ENCODE data around the gene DLGAP1. TPM values are rescaled to one million over a fixed set of nuclear protein-coding genes. Genes with fewer than 3 reads are reported as not detected.

Gene DLGAP1
- total and polyA plus RNA-seq, 10 of the 15 experiments (the other 5 are each of a cell fraction or from before 2014, with no cell fraction given) = 0.23 to 27.6 (median 1.9) TPM

DNA sequence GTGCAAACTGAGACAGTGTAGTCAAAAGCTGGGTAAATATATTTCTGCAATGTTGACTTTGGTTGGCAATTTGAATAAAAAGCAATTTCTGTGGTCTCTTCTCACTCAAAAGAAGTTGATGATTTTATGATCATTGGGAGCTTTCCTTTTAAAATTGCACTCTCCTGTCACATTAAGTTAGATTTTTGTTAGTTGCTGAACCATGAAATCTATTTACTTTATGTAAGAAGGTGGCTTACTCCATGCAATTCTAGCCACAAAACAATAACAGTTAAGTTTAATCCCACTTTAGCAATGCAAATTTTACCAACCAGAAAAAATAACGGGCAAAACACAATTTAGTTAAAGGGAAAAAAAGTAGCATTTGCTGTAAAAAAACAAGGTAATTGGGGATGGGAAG is 48.3 kb downstream of the DLGAP1 start (continued):
- TF ChIP-seq SMARCA5 (IDR thresholded peaks at IDR 0.05) (no peak), EP300 (IDR thresholded peaks at IDR 0.05; ENCODE audit: borderline replicate concordance in 1 of 2, control insufficient read depth in 1 of 2, low read depth in 2 of 2, low read length in 2 of 2) (no peak), MEF2B (IDR thresholded peaks at IDR 0.05; ENCODE audit: partially characterized antibody, poor library complexity, severe bottlenecking) (no peak), POLR2AphosphoS5 (IDR thresholded peaks at IDR 0.05; ENCODE audit: low read length) (no peak), JUND (IDR thresholded peaks at IDR 0.05; ENCODE audit: low read depth, low read length) (no peak), STAT1 (conservative IDR thresholded peaks at IDR 0.05) (no peak)
- TF ChIP-seq, protein P1, sequence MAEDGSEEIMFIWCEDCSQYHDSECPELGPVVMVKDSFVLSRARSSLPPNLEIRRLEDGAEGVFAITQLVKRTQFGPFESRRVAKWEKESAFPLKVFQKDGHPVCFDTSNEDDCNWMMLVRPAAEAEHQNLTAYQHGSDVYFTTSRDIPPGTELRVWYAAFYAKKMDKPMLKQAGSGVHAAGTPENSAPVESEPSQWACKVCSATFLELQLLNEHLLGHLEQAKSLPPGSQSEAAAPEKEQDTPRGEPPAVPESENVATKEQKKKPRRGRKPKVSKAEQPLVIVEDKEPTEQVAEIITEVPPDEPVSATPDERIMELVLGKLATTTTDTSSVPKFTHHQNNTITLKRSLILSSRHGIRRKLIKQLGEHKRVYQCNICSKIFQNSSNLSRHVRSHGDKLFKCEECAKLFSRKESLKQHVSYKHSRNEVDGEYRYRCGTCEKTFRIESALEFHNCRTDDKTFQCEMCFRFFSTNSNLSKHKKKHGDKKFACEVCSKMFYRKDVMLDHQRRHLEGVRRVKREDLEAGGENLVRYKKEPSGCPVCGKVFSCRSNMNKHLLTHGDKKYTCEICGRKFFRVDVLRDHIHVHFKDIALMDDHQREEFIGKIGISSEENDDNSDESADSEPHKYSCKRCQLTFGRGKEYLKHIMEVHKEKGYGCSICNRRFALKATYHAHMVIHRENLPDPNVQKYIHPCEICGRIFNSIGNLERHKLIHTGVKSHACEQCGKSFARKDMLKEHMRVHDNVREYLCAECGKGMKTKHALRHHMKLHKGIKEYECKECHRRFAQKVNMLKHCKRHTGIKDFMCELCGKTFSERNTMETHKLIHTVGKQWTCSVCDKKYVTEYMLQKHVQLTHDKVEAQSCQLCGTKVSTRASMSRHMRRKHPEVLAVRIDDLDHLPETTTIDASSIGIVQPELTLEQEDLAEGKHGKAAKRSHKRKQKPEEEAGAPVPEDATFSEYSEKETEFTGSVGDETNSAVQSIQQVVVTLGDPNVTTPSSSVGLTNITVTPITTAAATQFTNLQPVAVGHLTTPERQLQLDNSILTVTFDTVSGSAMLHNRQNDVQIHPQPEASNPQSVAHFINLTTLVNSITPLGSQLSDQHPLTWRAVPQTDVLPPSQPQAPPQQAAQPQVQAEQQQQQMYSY (CRISPR knock-in tag; IDR thresholded peaks at IDR 0.05) = no peak
- TF ChIP-seq, protein P2, sequence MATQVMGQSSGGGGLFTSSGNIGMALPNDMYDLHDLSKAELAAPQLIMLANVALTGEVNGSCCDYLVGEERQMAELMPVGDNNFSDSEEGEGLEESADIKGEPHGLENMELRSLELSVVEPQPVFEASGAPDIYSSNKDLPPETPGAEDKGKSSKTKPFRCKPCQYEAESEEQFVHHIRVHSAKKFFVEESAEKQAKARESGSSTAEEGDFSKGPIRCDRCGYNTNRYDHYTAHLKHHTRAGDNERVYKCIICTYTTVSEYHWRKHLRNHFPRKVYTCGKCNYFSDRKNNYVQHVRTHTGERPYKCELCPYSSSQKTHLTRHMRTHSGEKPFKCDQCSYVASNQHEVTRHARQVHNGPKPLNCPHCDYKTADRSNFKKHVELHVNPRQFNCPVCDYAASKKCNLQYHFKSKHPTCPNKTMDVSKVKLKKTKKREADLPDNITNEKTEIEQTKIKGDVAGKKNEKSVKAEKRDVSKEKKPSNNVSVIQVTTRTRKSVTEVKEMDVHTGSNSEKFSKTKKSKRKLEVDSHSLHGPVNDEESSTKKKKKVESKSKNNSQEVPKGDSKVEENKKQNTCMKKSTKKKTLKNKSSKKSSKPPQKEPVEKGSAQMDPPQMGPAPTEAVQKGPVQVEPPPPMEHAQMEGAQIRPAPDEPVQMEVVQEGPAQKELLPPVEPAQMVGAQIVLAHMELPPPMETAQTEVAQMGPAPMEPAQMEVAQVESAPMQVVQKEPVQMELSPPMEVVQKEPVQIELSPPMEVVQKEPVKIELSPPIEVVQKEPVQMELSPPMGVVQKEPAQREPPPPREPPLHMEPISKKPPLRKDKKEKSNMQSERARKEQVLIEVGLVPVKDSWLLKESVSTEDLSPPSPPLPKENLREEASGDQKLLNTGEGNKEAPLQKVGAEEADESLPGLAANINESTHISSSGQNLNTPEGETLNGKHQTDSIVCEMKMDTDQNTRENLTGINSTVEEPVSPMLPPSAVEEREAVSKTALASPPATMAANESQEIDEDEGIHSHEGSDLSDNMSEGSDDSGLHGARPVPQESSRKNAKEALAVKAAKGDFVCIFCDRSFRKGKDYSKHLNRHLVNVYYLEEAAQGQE (IDR thresholded peaks at IDR 0.05; ENCODE audit: low read depth, low read length) = no peak
